ENCODE measurements around the gene EFCAB6.

GRCh38 chr22:43839781-43840180, 27.7 kb upstream of the EFCAB6 start:
- no peak for TF ChIP-seq CTCF (IDR thresholded peaks at IDR 0.05)
- no peak for TF ChIP-seq POLR2A (IDR thresholded peaks at IDR 0.05)
- TF ChIP-seq POLR2AphosphoS5 (IDR thresholded peaks at IDR 0.05): no peak
- no peak for TF ChIP-seq EP300 (IDR thresholded peaks at IDR 0.05)
